KOPT-K1 (cell line): ENCODE results near the gene SLC12A6.

Experiments
- H3K27ac ChIP-seq: fragments of 200-600 bp; sonication (generic); 2 replicates; pipeline ENCODE4 v1.5.1; 2016; ENCODE audit warnings: antibody characterized with exemption, mild to moderate bottlenecking, low read depth, low read length; ENCODE audit not compliant: poor library complexity, severe bottlenecking
- H3K36me3 ChIP-seq: fragments of 200-600 bp; sonication (generic); 2 replicates; pipeline ENCODE4 v1.5.1; 2017; ENCODE audit warnings: antibody characterized with exemption, mild to moderate bottlenecking, low read length, moderate library complexity; ENCODE audit not compliant: insufficient read depth
- H3K9me3 ChIP-seq: fragments of 200-600 bp; sonication (generic); 2 replicates; pipeline ENCODE4 v1.5.1; 2017; ENCODE audit warnings: antibody characterized with exemption, low read length, mild to moderate bottlenecking; ENCODE audit not compliant: insufficient read depth, poor library complexity, severe bottlenecking

The SLC12A6 gene

GRCh38 chr15:34275721-34276120 is 61.9 kb downstream of the SLC12A6 start:
- no peak overlapping the region for H3K27ac ChIP-seq
- no peaks in the 10 kb centered on the region for H3K9me3 ChIP-seq
- peaks cover 15% of the 10 kb centered on the region; the same call in 1 of the 2 replicates for H3K36me3 ChIP-seq

- no peak overlapping the region for H3K27ac ChIP-seq
Observed at GRCh38 chr15:34275154-34275553, 62.4 kb downstream of the SLC12A6 start.

GRCh38 chr15:34271493-34271892 is 66.1 kb downstream of the SLC12A6 start:
- H3K36me3 ChIP-seq: peaks cover 15% of the 10 kb centered on the region
- no peak overlapping the region for H3K27ac ChIP-seq
- H3K9me3 ChIP-seq: no peaks in the 10 kb centered on the region

More at GRCh38 chr15:34275154-34275553, 62.4 kb downstream of the SLC12A6 start:
- Histone ChIP-seq H3K9me3 (no peaks in the 10 kb centered on the region), H3K36me3 (peaks cover 15% of the 10 kb centered on the region)

- no peak overlapping the region for H3K27ac ChIP-seq
- H3K36me3 ChIP-seq: peaks cover 8% of the 10 kb centered on the region
- no peaks in the 10 kb centered on the region for H3K9me3 ChIP-seq
Observed at GRCh38 chr15:34266751-34267150, 70.8 kb downstream of the SLC12A6 start.

GRCh38 chr15:34264076-34264475 is 73.5 kb downstream of the SLC12A6 start:
- H3K36me3 ChIP-seq: peaks cover 13% of the 10 kb centered on the region; the same call in 1 of the 2 replicates
- H3K9me3 ChIP-seq: no peaks in the 10 kb centered on the region
- no peak overlapping the region for H3K27ac ChIP-seq

- Histone ChIP-seq H3K36me3 (peaks cover 29% of the 10 kb centered on the region), H3K9me3 (no peaks in the 10 kb centered on the region), H3K27ac (no peak overlapping the region)
Observed at GRCh38 chr15:34262362-34262761, 75.2 kb downstream of the SLC12A6 start.

DNA sequence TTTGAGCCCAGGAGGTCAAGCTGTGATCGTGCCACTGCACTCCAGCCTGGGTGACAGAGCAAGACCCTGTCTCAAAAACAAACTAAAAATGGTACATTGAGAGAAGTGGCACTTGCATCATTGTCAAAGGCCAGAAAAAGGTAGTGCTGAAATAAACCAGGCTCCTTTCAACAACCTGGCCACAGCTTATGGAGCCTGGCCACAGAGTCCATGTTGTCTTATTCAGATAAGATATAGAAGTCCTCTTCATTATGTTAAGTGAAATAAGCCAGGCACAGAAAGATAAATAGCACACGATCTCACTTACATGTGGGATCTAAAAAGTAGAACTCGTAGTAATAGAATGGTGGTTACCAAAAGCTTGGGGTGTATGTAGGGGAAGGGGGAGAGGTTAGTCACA is 78.0 kb downstream of the SLC12A6 start:
- H3K36me3 ChIP-seq: peaks cover 56% of the 10 kb centered on the region
- H3K27ac ChIP-seq: no peak overlapping the region
- H3K9me3 ChIP-seq: no peaks in the 10 kb centered on the region

- Histone ChIP-seq H3K27ac (no peak overlapping the region), H3K36me3 (peaks cover 70% of the 10 kb centered on the region), H3K9me3 (no peaks in the 10 kb centered on the region)
Observed at GRCh38 chr15:34258151-34258550, 79.4 kb downstream of the SLC12A6 start.

GRCh38 chr15:34252545-34252944 is 85.0 kb downstream of the SLC12A6 start:
- Histone ChIP-seq H3K27ac (no peak overlapping the region), H3K9me3 (no peaks in the 10 kb centered on the region), H3K36me3 (peaks cover 95% of the 10 kb centered on the region)

DNA sequence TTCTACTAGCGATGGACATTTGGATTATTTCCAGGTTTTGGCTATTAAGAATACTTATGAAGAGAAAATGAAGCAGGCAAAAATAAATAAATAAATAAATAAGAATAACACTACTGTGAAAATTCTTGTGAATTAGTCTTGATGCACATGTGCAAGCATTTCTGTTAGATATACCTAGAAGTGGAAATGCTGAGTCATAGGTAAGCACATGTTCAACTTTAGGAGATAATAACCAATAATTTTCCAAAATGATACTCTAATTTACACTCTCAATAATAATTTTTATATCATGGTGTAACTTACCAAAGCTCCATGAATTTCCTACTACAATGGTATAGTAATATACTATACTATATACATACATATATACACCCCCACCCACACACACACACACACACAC is 89.4 kb downstream of the SLC12A6 start:
- peaks cover 86% of the 10 kb centered on the region for H3K36me3 ChIP-seq
- no peaks in the 10 kb centered on the region for H3K9me3 ChIP-seq
- H3K27ac ChIP-seq: no peak overlapping the region

DNA sequence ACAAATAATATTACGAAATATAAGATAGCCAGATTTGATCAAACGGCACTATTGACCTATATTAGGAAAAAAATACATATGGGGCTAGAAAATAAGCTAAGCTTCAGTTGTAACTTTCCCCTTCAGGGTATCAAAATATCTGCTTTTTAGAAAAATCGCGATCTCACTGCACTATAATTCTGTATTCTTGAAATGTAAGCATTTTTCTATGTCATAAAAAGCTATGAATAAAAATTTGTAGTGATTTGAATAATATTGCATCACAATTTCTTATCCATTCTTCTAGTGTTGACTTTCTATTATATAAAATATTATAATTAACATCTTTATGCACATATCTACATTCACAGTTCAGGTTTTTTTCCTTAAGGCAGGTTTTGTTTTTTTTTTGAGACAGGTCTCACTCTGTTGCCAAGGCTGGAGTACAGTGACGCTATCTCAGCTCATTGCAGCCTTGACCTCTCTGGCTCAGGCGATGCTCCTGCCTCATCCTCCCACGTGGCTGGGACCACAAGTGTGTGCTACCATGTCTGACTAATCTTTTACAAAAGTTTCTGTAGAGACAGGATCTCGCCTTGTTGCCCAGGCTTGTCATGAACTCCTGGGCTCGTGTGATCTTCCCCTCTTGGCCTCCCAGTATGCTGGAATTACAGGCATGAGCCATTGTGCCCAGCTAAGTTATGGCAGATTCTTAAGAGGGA is 91.2 kb downstream of the SLC12A6 start:
- peaks cover 82% of the 10 kb centered on the region for H3K36me3 ChIP-seq
- no peak overlapping the region for H3K27ac ChIP-seq
- H3K9me3 ChIP-seq: no peaks in the 10 kb centered on the region

DNA sequence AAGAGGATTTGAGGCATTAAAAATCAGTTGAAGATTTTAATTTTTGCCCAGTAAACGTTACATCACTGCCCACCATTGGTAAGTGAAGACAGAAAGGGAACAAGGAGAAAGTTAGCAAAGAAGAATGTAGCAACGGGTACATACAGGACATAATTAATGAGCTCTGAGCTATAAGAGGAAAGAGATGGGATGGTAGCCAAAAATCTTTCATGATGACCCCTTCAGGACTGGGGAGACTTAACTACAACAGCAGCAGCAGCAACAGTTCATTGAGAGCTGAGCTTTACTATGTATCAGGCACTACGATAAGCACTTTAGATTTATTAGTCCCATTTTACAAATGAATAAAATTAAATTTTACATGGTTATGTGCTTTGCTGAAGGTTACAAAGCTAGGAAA is 94.4 kb downstream of the SLC12A6 start:
- no peaks in the 10 kb centered on the region for H3K9me3 ChIP-seq
- peaks cover 82% of the 10 kb centered on the region for H3K36me3 ChIP-seq
- no peak overlapping the region for H3K27ac ChIP-seq

DNA sequence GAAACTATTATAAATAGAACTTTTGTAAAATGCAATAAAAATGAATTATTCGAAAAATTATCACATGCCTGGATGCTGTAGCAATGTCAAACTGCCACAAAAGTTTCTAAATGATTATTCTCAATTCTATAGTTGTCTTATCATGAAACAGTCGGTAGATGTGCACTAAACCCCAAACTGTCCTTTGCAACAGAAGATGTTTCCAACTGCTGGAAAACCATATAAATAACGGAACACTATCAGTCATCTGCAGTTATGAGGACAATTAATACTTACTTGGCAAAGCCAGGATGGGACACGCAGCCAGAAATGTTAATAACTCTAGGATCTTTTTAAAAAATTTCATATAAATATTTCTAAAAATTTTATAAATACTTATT is 95.3 kb downstream of the SLC12A6 start:
- Histone ChIP-seq H3K9me3 (no peaks in the 10 kb centered on the region), H3K27ac (no peak overlapping the region), H3K36me3 (peaks cover 82% of the 10 kb centered on the region)

- no peak overlapping the region for H3K27ac ChIP-seq
- no peaks in the 10 kb centered on the region for H3K9me3 ChIP-seq
- peaks cover 87% of the 10 kb centered on the region for H3K36me3 ChIP-seq
Observed at GRCh38 chr15:34241376-34242330, 95.9 kb downstream of the SLC12A6 start.

DNA sequence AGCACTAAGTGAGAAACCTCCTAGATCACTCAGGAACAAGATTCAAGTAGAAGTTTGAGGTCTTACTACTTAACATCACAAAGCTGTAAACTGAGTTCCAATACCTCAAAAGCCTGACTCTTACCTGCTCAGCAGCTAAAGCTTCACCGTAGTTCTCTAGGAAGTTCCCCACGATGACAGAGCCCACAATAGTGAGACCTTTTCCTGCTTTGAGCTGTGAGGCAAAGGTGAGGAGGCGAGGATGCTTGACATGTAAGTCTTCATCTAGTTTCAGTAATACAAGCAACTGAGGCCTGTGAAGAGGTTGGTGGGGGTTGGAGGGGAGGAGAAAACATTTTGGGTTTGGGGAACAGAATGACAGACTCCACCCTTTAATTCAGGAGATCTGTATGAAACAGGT is 97.0 kb downstream of the SLC12A6 start:
- H3K9me3 ChIP-seq: no peaks in the 10 kb centered on the region
- H3K27ac ChIP-seq: no peak overlapping the region
- peaks cover 92% of the 10 kb centered on the region for H3K36me3 ChIP-seq
